HepG2 (cell line): ENCODE data around the gene PIP5K1A. TPM values are rescaled to one million over a fixed set of nuclear protein-coding genes. Genes with fewer than 3 reads are reported as not detected.

Experiments used
- CBX2 ChIP-seq, 2 experiments: fragments of 200-600 bp in 1 of 2; sonication (generic); formaldehyde crosslinking in 1 of 2; IDR thresholded peaks; 2 replicates each; pipeline versions ENCODE4 v1.7.0 to v1.8.1; 2018 to 2022; ENCODE audit warnings: low read depth in 2 of 2, low read length in 1 of 2, mild to moderate bottlenecking in 1 of 2, missing genetic modification reagents in 1 of 2
- CCAR2 ChIP-seq: fragments of 200-400 bp; formaldehyde crosslinking; optimal IDR thresholded peaks from 2 replicates; pipeline ENCODE3; 2018; ENCODE audit warnings: low read depth, mild to moderate bottlenecking, low read length, moderate library complexity
- GABPB1 ChIP-seq: IDR thresholded peaks from 2 replicates; pipeline ENCODE4 v1.6.1; 2016; ENCODE audit warnings: mild to moderate bottlenecking, missing genetic modification reagents, moderate library complexity, missing compliant biosample characterization
- KLF15 ChIP-seq: sonication (generic); formaldehyde crosslinking; IDR thresholded peaks from 2 replicates; pipeline ENCODE4 v1.8.1; 2023; ENCODE audit warnings: borderline replicate concordance, mild to moderate bottlenecking, inconsistent platforms, missing genetic modification reagents, mixed read lengths
- MAFG ChIP-seq: sonication (generic); formaldehyde crosslinking; IDR thresholded peaks from 2 replicates; pipeline ENCODE4 v1.5.1; 2020; ENCODE audit warnings: mild to moderate bottlenecking, missing genetic modification reagents
- MAZ ChIP-seq, 2 experiments: sonication (generic) in 1 of 2; formaldehyde crosslinking in 1 of 2; IDR thresholded peaks; 2 replicates each; pipeline versions ENCODE4 v1.5.0 to v1.6.1; 2012 to 2020; ENCODE audit warnings: low read depth in 2 of 2, mild to moderate bottlenecking in 2 of 2, borderline replicate concordance in 1 of 2, improper control_type of control experiment in 1 of 2, low read length in 1 of 2, missing genetic modification reagents in 1 of 2, moderate library complexity in 1 of 2
- NRL ChIP-seq: sonication (generic); formaldehyde crosslinking; IDR thresholded peaks from 2 replicates; pipeline ENCODE4 v1.5.0; 2020; ENCODE audit warnings: missing genetic modification reagents, mild to moderate bottlenecking, moderate library complexity, borderline replicate concordance
- SRSF1 ChIP-seq: fragments of 200-400 bp; formaldehyde crosslinking; optimal IDR thresholded peaks from 2 replicates; pipeline ENCODE3; 2017; ENCODE audit warnings: mild to moderate bottlenecking, low read depth, low read length, moderate library complexity
- ZMYM2 ChIP-seq: sonication (generic); formaldehyde crosslinking; IDR thresholded peaks from 2 replicates; pipeline ENCODE4 v1.8.0; 2022; ENCODE audit warnings: mild to moderate bottlenecking, missing genetic modification reagents
- ZMYM3 ChIP-seq: sonication (generic); formaldehyde crosslinking; IDR thresholded peaks from 2 replicates; pipeline ENCODE4 v1.5.1; 2020; ENCODE audit warnings: mild to moderate bottlenecking, missing genetic modification reagents
- ZNF180 ChIP-seq: sonication (generic); formaldehyde crosslinking; IDR thresholded peaks from 2 replicates; pipeline ENCODE4 v1.4.0; 2020; ENCODE audit warnings: low read depth, missing genetic modification reagents, borderline replicate concordance
- ZNF235 ChIP-seq: sonication (generic); formaldehyde crosslinking; IDR thresholded peaks from 2 replicates; pipeline ENCODE4 v1.8.1; 2023; ENCODE audit warnings: mild to moderate bottlenecking, missing genetic modification reagents, borderline replicate concordance
- ZNF550 ChIP-seq: sonication (generic); formaldehyde crosslinking; IDR thresholded peaks from 2 replicates; pipeline ENCODE4 v1.4.0; 2020; ENCODE audit warnings: mild to moderate bottlenecking, missing genetic modification reagents, borderline replicate concordance
- ZNF737 ChIP-seq: sonication (generic); formaldehyde crosslinking; IDR thresholded peaks from 2 replicates; pipeline ENCODE4 v1.5.0; 2020; ENCODE audit warnings: missing genetic modification reagents, mild to moderate bottlenecking, borderline replicate concordance
- ZSCAN25 ChIP-seq: sonication (generic); formaldehyde crosslinking; IDR thresholded peaks from 2 replicates; pipeline ENCODE4 v1.8.0; 2022; ENCODE audit warnings: mild to moderate bottlenecking, missing genetic modification reagents
- polyA plus RNA-seq, 8 experiments: library from polyadenylated mRNA; depleted of rRNA in 3 of 8; stranded (reverse) in 7 of 8; unstranded in 1 of 8; fragments of >200 nt; fragmentation: Illumina TruSeq in 4 of 8; extraction: Trizol in 4 of 8; gene quantifications; 2 replicates each; pipeline versions ENCODE4 v1.2.1 to v1.2.3, GENCODE V29; 2011 to 2016; ENCODE audit warnings: low read depth in 4 of 8, missing spikeins in 1 of 8, mixed read lengths in 1 of 8; ENCODE audit not compliant: insufficient read depth in 1 of 8
- total RNA-seq, 5 experiments: library from RNA; depleted of rRNA; stranded (reverse); fragments of >200 nt; fragmentation: Illumina TruSeq; extraction: Trizol; gene quantifications; 2 replicates each; pipeline ENCODE4 v1.2.3, GENCODE V29; 2016; ENCODE audit warnings: low read depth in 1 of 5
- TF ChIP-seq, protein P1 (sequence below): sonication (generic); formaldehyde crosslinking; IDR thresholded peaks from 2 replicates; pipeline ENCODE4 v1.4.0; 2020; ENCODE audit warnings: missing genetic modification reagents, borderline replicate concordance
- TF ChIP-seq, protein P2 (sequence below): sonication (generic); formaldehyde crosslinking; IDR thresholded peaks from 2 replicates; pipeline ENCODE4 v1.4.0; 2020; ENCODE audit warnings: missing genetic modification reagents; ENCODE audit errors: not compliant biosample characterization
- TF ChIP-seq, protein P3 (sequence below): IDR thresholded peaks from 2 replicates; pipeline ENCODE4 v1.6.1; 2016; ENCODE audit warnings: low read depth, borderline replicate concordance
- TF ChIP-seq, protein P4 (sequence below), 2 experiments: sonication (generic) in 1 of 2; formaldehyde crosslinking in 1 of 2; IDR thresholded peaks; 2 replicates each; pipeline versions ENCODE4 v1.5.1 to v1.6.1; 2011 to 2020; ENCODE audit warnings: borderline replicate concordance in 1 of 2, low read depth in 1 of 2, low read length in 1 of 2, mild to moderate bottlenecking in 1 of 2, missing genetic modification reagents in 1 of 2, moderate library complexity in 1 of 2

PIP5K1A gene
- total and polyA plus RNA-seq, 2 of the 13 experiments (the other 11 are each of a cell fraction or from before 2014, with no cell fraction given), result 45.3 to 65.1 TPM

DNA sequence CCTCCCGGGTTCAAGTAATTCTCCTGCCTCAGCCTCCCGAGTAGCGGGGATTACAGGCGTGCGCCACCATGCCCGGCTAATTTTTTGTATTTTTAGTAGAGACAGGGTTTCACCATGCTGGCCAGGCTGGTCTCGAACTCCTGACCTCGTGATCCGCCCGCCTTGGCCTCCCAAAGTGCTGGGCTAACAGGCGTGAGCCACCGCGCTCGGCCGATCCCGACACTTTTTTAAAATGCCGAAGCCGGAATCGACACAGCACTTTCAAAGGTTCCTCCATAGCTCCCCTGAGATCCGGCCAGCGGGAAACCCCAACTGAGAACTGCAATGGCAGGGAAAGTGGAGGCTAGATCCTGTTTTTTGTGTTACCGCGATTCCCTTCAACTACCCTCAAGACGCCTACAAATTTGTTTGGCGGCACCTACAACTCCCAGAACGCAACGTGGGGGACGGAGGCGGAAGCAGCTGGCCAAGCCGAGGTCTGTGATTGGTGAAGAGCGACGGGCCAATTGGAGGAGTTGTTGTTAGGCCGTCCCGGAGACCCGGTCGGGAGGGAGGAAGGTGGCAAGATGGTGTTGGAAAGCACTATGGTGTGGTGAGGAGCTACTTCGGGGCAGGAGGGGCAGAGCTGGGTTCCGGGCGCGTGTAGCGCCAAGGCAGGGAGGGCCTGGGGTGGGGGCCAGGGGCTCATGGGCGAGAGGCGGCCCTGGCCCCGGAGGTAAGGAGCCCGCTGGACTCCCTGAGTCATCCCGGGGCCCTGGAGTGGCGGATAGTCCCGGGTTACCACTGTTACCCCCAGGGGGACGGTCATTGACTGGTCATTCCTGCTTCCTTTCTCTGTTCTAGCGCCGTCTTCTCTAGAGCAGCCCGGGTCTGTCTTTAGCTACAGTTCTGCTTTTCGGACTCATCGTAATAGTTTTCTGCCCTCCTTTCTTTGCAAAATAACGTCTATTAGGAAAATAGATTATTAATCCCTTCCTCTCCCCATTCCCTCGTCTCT lies 56.2 kb downstream of the PIP5K1A start, which contains the start of gene PSMD4 (continued):
- TF ChIP-seq ZNF550 (CRISPR knock-in tag), result no peak
- TF ChIP-seq, protein P1, sequence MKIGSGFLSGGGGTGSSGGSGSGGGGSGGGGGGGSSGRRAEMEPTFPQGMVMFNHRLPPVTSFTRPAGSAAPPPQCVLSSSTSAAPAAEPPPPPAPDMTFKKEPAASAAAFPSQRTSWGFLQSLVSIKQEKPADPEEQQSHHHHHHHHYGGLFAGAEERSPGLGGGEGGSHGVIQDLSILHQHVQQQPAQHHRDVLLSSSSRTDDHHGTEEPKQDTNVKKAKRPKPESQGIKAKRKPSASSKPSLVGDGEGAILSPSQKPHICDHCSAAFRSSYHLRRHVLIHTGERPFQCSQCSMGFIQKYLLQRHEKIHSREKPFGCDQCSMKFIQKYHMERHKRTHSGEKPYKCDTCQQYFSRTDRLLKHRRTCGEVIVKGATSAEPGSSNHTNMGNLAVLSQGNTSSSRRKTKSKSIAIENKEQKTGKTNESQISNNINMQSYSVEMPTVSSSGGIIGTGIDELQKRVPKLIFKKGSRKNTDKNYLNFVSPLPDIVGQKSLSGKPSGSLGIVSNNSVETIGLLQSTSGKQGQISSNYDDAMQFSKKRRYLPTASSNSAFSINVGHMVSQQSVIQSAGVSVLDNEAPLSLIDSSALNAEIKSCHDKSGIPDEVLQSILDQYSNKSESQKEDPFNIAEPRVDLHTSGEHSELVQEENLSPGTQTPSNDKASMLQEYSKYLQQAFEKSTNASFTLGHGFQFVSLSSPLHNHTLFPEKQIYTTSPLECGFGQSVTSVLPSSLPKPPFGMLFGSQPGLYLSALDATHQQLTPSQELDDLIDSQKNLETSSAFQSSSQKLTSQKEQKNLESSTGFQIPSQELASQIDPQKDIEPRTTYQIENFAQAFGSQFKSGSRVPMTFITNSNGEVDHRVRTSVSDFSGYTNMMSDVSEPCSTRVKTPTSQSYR, result no peak
- no peak for TF ChIP-seq NRL (CRISPR knock-in tag)
- TF ChIP-seq GABPB1 (CRISPR knock-in tag), result peak; percentile 97
- TF ChIP-seq, protein P2, sequence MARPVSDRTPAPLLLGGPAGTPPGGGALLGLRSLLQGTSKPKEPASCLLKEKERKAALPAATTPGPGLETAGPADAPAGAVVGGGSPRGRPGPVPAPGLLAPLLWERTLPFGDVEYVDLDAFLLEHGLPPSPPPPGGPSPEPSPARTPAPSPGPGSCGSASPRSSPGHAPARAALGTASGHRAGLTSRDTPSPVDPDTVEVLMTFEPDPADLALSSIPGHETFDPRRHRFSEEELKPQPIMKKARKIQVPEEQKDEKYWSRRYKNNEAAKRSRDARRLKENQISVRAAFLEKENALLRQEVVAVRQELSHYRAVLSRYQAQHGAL, result no peak
- TF ChIP-seq ZNF737 (CRISPR knock-in tag), result no peak
- TF ChIP-seq SRSF1, result peak; percentile 84
- no peak for TF ChIP-seq MAFG
- TF ChIP-seq, protein P3, sequence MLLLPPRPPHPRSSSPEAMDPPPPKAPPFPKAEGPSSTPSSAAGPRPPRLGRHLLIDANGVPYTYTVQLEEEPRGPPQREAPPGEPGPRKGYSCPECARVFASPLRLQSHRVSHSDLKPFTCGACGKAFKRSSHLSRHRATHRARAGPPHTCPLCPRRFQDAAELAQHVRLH (CRISPR knock-in tag), result peak; percentile 50; the same call in 1 of the 2 replicates
- no peak for TF ChIP-seq ZNF180 (CRISPR knock-in tag)
- TF ChIP-seq ZNF235 (CRISPR knock-in tag), result no peak
- peak; percentile 96 for TF ChIP-seq ZMYM2 (CRISPR knock-in tag)
- TF ChIP-seq, protein P4, sequence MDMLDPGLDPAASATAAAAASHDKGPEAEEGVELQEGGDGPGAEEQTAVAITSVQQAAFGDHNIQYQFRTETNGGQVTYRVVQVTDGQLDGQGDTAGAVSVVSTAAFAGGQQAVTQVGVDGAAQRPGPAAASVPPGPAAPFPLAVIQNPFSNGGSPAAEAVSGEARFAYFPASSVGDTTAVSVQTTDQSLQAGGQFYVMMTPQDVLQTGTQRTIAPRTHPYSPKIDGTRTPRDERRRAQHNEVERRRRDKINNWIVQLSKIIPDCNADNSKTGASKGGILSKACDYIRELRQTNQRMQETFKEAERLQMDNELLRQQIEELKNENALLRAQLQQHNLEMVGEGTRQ (IDR thresholded peaks at IDR 0.05; ENCODE audit: low read depth, low read length), result no peak
- TF ChIP-seq, protein P4 (CRISPR knock-in tag; IDR thresholded peaks at IDR 0.05; ENCODE audit: borderline replicate concordance), result 0 out of 2 replicates have a peak, but pooled peaks have one; percentile 31
- no peak for TF ChIP-seq KLF15 (CRISPR knock-in tag)
- TF ChIP-seq ZMYM3 (CRISPR knock-in tag), result peak; percentile 92
- no peak for TF ChIP-seq CCAR2
- TF ChIP-seq MAZ (IDR thresholded peaks at IDR 0.05; ENCODE audit: borderline replicate concordance, low read depth, low read length), result no peak
- TF ChIP-seq MAZ (CRISPR knock-in tag; IDR thresholded peaks at IDR 0.05; ENCODE audit: low read depth), result peak; percentile 71; the same call in 1 of the 2 replicates
- TF ChIP-seq ZSCAN25, result no peak
- no peak for TF ChIP-seq CBX2 (IDR thresholded peaks at IDR 0.05; ENCODE audit: low read depth, low read length)
- TF ChIP-seq CBX2 (CRISPR knock-in tag; IDR thresholded peaks at IDR 0.05; ENCODE audit: low read depth), result no peak
